ENCODE measurements around the gene OR13C3. TPM values are rescaled to one million over a fixed set of nuclear protein-coding genes. Genes with fewer than 3 reads are reported as not detected.
"Not testable (repeated sequence)": the region's sequence is repeated elsewhere in the genome, so short reads cannot be mapped to it uniquely, and the experiment has no call there.

The OR13C3 gene
- total RNA-seq, 1 experiment from 2014 or later = not detected

- no peak for TF ChIP-seq EZH2phosphoT487 (IDR thresholded peaks at IDR 0.05; ENCODE audit: borderline replicate concordance, low read length)
- TF ChIP-seq CTCF (conservative IDR thresholded peaks at IDR 0.05; ENCODE audit: low read depth, low read length) = no peak
- TF ChIP-seq EZH2 (IDR thresholded peaks at IDR 0.05; ENCODE audit: low read length, unreplicated experiment) = no peak
- BruUV-seq (replicated peaks) = no TSS peak
- Histone ChIP-seq H3K4me3 (ENCODE audit: low read length) (no peak within 1 kb of the TSS), H3K27ac (ENCODE audit: low read length) (no peak within 1 kb of the TSS), H3K27me3 (ENCODE audit: low read length) (no peaks in the 10 kb centered on the region), H3K9me3 (ENCODE audit: low read length) (no peaks in the 10 kb centered on the region), H2AFZ (ENCODE audit: low read length) (no peak within 1 kb of the TSS), H3K4me1 (ENCODE audit: insufficient read depth, low read length) (no peaks in the 10 kb centered on the region), H3K79me2 (ENCODE audit: low read length) (no peaks in the 10 kb centered on the region), H4K20me1 (ENCODE audit: low read length) (no peaks in the 10 kb centered on the region), H3K9ac (ENCODE audit: low read length) (no peak within 1 kb of the TSS), H3K36me3 (ENCODE audit: low read depth, low read length) (no peaks in the 10 kb centered on the region), H3F3A (ENCODE audit: low read length, unreplicated experiment) (no peaks in the 10 kb centered on the region), H3K9me2 (replicated peaks; ENCODE audit: low read length) (no peaks in the 10 kb centered on the region), H3K4me2 (ENCODE audit: low read length) (no peak within 1 kb of the TSS)
- ATAC-seq (no peak), DNase-seq (no peak)
- POLR2A ChIA-PET (ENCODE audit: unreplicated experiment) = no interaction called here
- CTCF ChIA-PET = no interaction called here
- intact Hi-C loops (cut with micrococcal nuclease) = no loop called here
Observed at GRCh38 chr9:104527109-104527508, 9.5 kb downstream of the OR13C3 start, which contains the start of gene OR13C4. TSS of gene OR13C4 (minus strand) at chr9:104527209. CDS start at chr9:104527209, 0 bp downstream.

- H4K20me1 ChIP-seq (ENCODE audit: low read length); H3K4me3 ChIP-seq (ENCODE audit: low read length); H3K27ac ChIP-seq (ENCODE audit: low read length); H3K9me2 ChIP-seq (replicated peaks; ENCODE audit: low read length); H3K9me3 ChIP-seq (ENCODE audit: low read length); H3K36me3 ChIP-seq (ENCODE audit: low read depth, low read length); H3K27me3 ChIP-seq (ENCODE audit: low read length); BruUV-seq (replicated peaks); H3K4me2 ChIP-seq (ENCODE audit: low read length); intact Hi-C loops (cut with micrococcal nuclease); POLR2A ChIA-PET (ENCODE audit: unreplicated experiment); H2AFZ ChIP-seq (ENCODE audit: low read length); DNase-seq; H3K9ac ChIP-seq (ENCODE audit: low read length); H3F3A ChIP-seq (ENCODE audit: low read length, unreplicated experiment); H3K4me1 ChIP-seq (ENCODE audit: insufficient read depth, low read length); CTCF ChIA-PET; H3K79me2 ChIP-seq (ENCODE audit: low read length); ATAC-seq: not testable (repeated sequence)
Observed at GRCh38 chr9:104520241-104520640, 16.4 kb downstream of the OR13C3 start.

GRCh38 chr9:104514901-104515300 lies 21.8 kb downstream of the OR13C3 start:
- intact Hi-C loops (cut with micrococcal nuclease) = no loop called here

More at GRCh38 chr9:104514901-104515300, 21.8 kb downstream of the OR13C3 start:
- Histone ChIP-seq H3F3A (ENCODE audit: low read length, unreplicated experiment) (no peaks in the 10 kb centered on the region), H3K27ac (ENCODE audit: low read length) (no peak overlapping the region), H3K4me1 (ENCODE audit: insufficient read depth, low read length) (no peaks in the 10 kb centered on the region), H3K4me3 (ENCODE audit: low read length) (no peak overlapping the region), H3K36me3 (ENCODE audit: low read depth, low read length) (no peaks in the 10 kb centered on the region), H3K4me2 (ENCODE audit: low read length) (no peak overlapping the region), H4K20me1 (ENCODE audit: low read length) (no peaks in the 10 kb centered on the region), H3K9me2 (replicated peaks; ENCODE audit: low read length) (no peaks in the 10 kb centered on the region), H3K79me2 (ENCODE audit: low read length) (no peaks in the 10 kb centered on the region), H3K27me3 (ENCODE audit: low read length) (no peaks in the 10 kb centered on the region), H2AFZ (ENCODE audit: low read length) (no peak overlapping the region), H3K9me3 (ENCODE audit: low read length) (no peaks in the 10 kb centered on the region), H3K9ac (ENCODE audit: low read length) (no peak overlapping the region)
- POLR2A ChIA-PET (ENCODE audit: unreplicated experiment) = no interaction called here
- ATAC-seq (no peak), DNase-seq (no peak)
- TF ChIP-seq EZH2 (IDR thresholded peaks at IDR 0.05; ENCODE audit: low read length, unreplicated experiment) (no peak), CTCF (conservative IDR thresholded peaks at IDR 0.05; ENCODE audit: low read depth, low read length) (no peak)
- BruUV-seq (replicated peaks) = no TSS peak
- CTCF ChIA-PET = no interaction called here
